Gastroesophageal sphincter (tissue), 3 donors: ENCODE data around the gene SLC13A1.

Experiments used
- CTCF ChIP-seq, 4 experiments: fragments of 200-600 bp in 2 of 4; fragments of 450-650 bp in 2 of 4; sonication (generic) in 1 of 4; IDR thresholded peaks; one replicate each; pipeline ENCODE4 v1.5.1; 2017 to 2019; ENCODE audit warnings: antibody characterized with exemption in 4 of 4, mild to moderate bottlenecking in 2 of 4, moderate library complexity in 2 of 4
- POLR2A ChIP-seq, 2 donors: fragments of 450-650 bp; IDR thresholded peaks; one replicate each; pipeline ENCODE4 v1.6.1; 2017; ENCODE audit warnings: antibody characterized with exemption in 2 of 2, mild to moderate bottlenecking in 2 of 2, moderate library complexity in 1 of 2
- POLR2AphosphoS5 ChIP-seq: sonication (generic); formaldehyde crosslinking; IDR thresholded peaks from one replicate; pipeline ENCODE4 v1.6.1; 2017; ENCODE audit warnings: antibody characterized with exemption

- TF ChIP-seq CTCF (IDR thresholded peaks at IDR 0.05): no peak
- TF ChIP-seq POLR2AphosphoS5: no peak
- TF ChIP-seq POLR2A (IDR thresholded peaks at IDR 0.05): no peak
These were observed 74.5 kb downstream of the SLC13A1 start for GRCh38 chr7:123125231-123125630.
